GM18868 (cell line): ENCODE measurements around the gene ANGPT4.

ENCODE experiments used
- ATAC-seq: cut with Tn5 transposase; IDR thresholded peaks from one replicate; pipeline ENCODE4 v1.9.1; 2021; ENCODE audit warnings: mild to moderate bottlenecking, moderate library complexity; ENCODE audit not compliant: unreplicated experiment

ANGPT4 gene

GRCh38 chr20:845941-846893 lies 69.9 kb downstream of the ANGPT4 start:
- ATAC-seq: no peak

- no peak for ATAC-seq
Measured at GRCh38 chr20:845226-845868, 70.8 kb downstream of the ANGPT4 start.

GRCh38 chr20:844473-845225 lies 71.5 kb downstream of the ANGPT4 start:
- ATAC-seq: peak; percentile 95

GRCh38 chr20:843912-844311 lies 72.2 kb downstream of the ANGPT4 start:
- no peak for ATAC-seq

- ATAC-seq: no peak
Measured at GRCh38 chr20:842547-842940, 73.6 kb downstream of the ANGPT4 start.

GRCh38 chr20:841568-842546 lies 74.3 kb downstream of the ANGPT4 start:
- ATAC-seq: no peak

- no peak for ATAC-seq
Measured at GRCh38 chr20:840858-841567, 75.1 kb downstream of the ANGPT4 start.

GRCh38 chr20:840503-840857 lies 75.7 kb downstream of the ANGPT4 start:
- no peak for ATAC-seq

- no peak for ATAC-seq
Measured at GRCh38 chr20:839626-840025, 76.5 kb downstream of the ANGPT4 start.

- ATAC-seq: no peak
Measured at GRCh38 chr20:839015-839414, 77.1 kb downstream of the ANGPT4 start.

GRCh38 chr20:836190-836589 lies 79.9 kb downstream of the ANGPT4 start:
- ATAC-seq: no peak

GRCh38 chr20:835608-836045 lies 80.5 kb downstream of the ANGPT4 start:
- no peak for ATAC-seq

GRCh38 chr20:834151-834746 lies 81.9 kb downstream of the ANGPT4 start:
- no peak for ATAC-seq

GRCh38 chr20:833450-834150 lies 82.5 kb downstream of the ANGPT4 start, which contains the start of gene FAM110A:
TSS of gene FAM110A (plus strand) at chr20:833715. CDS start at chr20:844805, 11,090 bp downstream.
- peak; percentile 94 for ATAC-seq

GRCh38 chr20:833121-833449 lies 83.0 kb downstream of the ANGPT4 start:
- peak; percentile 21 for ATAC-seq

- no peak for ATAC-seq
Measured at GRCh38 chr20:831956-832355, 84.2 kb downstream of the ANGPT4 start.

GRCh38 chr20:831251-831650 lies 84.9 kb downstream of the ANGPT4 start:
- ATAC-seq: no peak

- no peak for ATAC-seq
Measured at GRCh38 chr20:830011-830521, 86.1 kb downstream of the ANGPT4 start.
